ENCODE data around the gene FITM2. TPM values are rescaled to one million over a fixed set of nuclear protein-coding genes. Genes with fewer than 3 reads are reported as not detected.
"Not testable (repeated sequence)": the region's sequence is repeated elsewhere in the genome, so short reads cannot be mapped to it uniquely, and the experiment has no call there.

The FITM2 gene
- total RNA-seq, 2 donors from 2014 or later, result 7.0 to 17.1 TPM

DNA sequence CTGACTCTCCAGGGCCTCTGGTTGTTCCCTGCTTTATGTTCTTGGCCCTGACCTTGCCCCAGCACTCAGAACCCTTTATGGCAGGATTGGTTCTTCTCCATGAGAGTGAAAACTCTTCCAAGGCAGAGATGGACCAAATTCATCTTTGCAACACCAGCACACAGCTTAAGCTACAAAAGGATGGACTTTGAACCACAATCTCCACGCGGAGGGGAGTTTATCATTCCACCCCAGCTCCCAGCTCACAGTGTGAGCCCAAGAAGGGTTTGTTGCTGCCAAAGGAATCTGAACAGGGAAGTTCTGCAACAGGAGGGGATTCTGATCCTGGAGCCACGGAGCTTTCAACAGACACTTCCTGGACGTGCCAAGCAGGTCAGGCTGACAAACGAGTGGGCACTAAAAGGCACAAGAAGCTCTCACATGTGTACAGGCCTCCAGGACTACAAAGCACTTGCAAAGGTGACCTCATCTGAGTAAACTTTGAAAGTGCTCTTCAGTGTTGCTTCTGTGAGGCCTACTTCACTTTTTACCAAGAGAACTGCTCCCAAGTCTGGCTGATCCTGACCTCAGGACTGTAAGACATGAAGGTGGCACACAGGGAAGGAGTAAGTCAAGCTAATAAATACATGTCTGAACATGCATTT is 8.9 kb downstream of the FITM2 start:
- Histone ChIP-seq H3K36me3 (replicated peaks in 1 of 2; ENCODE audit: insufficient read depth in 1 of 2, low read depth in 2 of 2) (no peaks in the 10 kb centered on the region), H3K9me3 (no peaks in the 10 kb centered on the region), H3K4me3 (no peak overlapping the region), H3K27ac (peak overlapping the region in 3 of 4 donors; percentile 43 to 64 (median 49)), H3K4me1 (peaks cover 43% of the 10 kb centered on the region), H3K27me3 (no peaks in the 10 kb centered on the region)
- intact Hi-C loops (cut with DNase I), result no loop called here
- no peak for TF ChIP-seq POLR2A (IDR thresholded peaks at IDR 0.05)
- TF ChIP-seq, protein P1, sequence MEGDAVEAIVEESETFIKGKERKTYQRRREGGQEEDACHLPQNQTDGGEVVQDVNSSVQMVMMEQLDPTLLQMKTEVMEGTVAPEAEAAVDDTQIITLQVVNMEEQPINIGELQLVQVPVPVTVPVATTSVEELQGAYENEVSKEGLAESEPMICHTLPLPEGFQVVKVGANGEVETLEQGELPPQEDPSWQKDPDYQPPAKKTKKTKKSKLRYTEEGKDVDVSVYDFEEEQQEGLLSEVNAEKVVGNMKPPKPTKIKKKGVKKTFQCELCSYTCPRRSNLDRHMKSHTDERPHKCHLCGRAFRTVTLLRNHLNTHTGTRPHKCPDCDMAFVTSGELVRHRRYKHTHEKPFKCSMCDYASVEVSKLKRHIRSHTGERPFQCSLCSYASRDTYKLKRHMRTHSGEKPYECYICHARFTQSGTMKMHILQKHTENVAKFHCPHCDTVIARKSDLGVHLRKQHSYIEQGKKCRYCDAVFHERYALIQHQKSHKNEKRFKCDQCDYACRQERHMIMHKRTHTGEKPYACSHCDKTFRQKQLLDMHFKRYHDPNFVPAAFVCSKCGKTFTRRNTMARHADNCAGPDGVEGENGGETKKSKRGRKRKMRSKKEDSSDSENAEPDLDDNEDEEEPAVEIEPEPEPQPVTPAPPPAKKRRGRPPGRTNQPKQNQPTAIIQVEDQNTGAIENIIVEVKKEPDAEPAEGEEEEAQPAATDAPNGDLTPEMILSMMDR (IDR thresholded peaks at IDR 0.05), result no peak
- DNase-seq (peak; percentile 25 to 38 (median 28)), ATAC-seq (peak; percentile 72)
- 20% methylated on average over 4 to 5 of the region's 5 CpGs for WGBS, 2 donors

GRCh38 chr20:44301285-44301684 is 9.7 kb downstream of the FITM2 start:
- Histone ChIP-seq H3K36me3 (replicated peaks in 1 of 2; ENCODE audit: insufficient read depth in 1 of 2, low read depth in 2 of 2) (no peaks in the 10 kb centered on the region), H3K27me3 (no peaks in the 10 kb centered on the region), H3K9me3 (no peaks in the 10 kb centered on the region), H3K27ac (no peak overlapping the region), H3K4me1 (peaks cover 35% of the 10 kb centered on the region), H3K4me3 (no peak overlapping the region)
- TF ChIP-seq POLR2A (IDR thresholded peaks at IDR 0.05), result no peak
- TF ChIP-seq, protein P1 (IDR thresholded peaks at IDR 0.05), result no peak
- ATAC-seq (no peak), DNase-seq (no peak)
- intact Hi-C loops (cut with DNase I), result no loop called here

DNA sequence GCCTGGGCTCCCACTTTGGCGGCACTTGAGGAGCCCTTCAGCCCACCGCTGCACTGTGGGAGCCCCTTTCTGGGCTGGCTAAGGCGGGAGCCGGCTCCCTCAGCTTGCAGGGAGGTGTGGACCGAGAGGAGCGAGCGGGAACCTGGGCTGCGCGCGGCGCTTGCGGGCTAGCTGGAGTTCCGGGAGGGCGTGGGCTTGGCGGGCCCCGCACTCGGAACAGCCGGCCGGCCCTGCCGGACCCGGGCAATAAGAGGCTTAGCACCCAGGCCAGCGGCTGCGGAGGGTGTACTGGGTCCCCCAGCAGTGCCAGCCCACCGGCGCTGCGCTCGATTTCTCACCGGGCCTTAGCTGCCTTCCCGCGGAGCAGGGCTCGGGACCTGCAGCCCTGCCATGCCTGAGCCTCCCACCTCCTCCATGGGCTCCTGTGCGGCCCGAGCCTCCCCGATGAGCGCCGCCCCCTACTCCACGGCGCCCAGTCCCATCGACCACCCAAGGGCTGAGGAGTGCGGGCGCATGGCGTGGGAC is 11.9 kb downstream of the FITM2 start:
- H3K27me3 ChIP-seq; H3K4me3 ChIP-seq; ATAC-seq; H3K9me3 ChIP-seq; H3K36me3 ChIP-seq (replicated peaks in 1 of 2; ENCODE audit: insufficient read depth in 1 of 2, low read depth in 2 of 2); H3K27ac ChIP-seq; intact Hi-C loops (cut with DNase I); DNase-seq: not testable (repeated sequence)
- 96% methylated on average over 26 of the region's 42 CpGs; no CpG with 5 or more reads in 1 of the 2 donors for WGBS, 2 donors
- peaks cover 13% of the 10 kb centered on the region for H3K4me1 ChIP-seq

GRCh38 chr20:44297721-44298120 is 13.3 kb downstream of the FITM2 start:
- WGBS, 2 donors, result 90 to 94% methylated on average over 4 of the region's 4 CpGs
- no peaks in the 10 kb centered on the region for H3K36me3 ChIP-seq (replicated peaks in 1 of 2; ENCODE audit: insufficient read depth in 1 of 2, low read depth in 2 of 2)
- H3K9me3 ChIP-seq, result no peaks in the 10 kb centered on the region
- H3K4me3 ChIP-seq, result no peak overlapping the region
- TF ChIP-seq, protein P1 (IDR thresholded peaks at IDR 0.05), result no peak
- no peak for TF ChIP-seq POLR2A (IDR thresholded peaks at IDR 0.05)
- no peak for ATAC-seq
- peaks cover 11% of the 10 kb centered on the region for H3K4me1 ChIP-seq
- no peaks in the 10 kb centered on the region for H3K27me3 ChIP-seq
- intact Hi-C loops (cut with DNase I), result no loop called here
- DNase-seq, result no peak
- H3K27ac ChIP-seq, result no peak overlapping the region

DNA sequence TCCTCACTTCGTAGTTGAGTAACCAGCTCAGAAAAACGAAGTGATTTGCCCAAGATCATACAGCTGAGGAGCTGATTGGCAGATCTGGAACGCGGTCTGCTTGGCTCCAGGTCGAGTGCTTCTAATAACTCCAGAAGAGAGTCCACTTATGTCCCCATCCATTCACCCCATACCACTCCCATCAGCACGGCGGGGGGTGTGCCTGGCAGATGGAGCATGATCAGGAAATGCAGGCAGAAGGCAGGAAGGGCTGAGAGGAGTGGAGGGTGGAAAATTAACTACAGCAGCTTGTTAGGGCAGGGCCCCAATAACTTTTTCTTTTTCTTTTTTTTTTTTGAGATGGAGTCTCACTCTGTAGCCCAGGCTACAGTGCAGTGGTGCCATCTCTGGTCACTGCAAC is 15.0 kb downstream of the FITM2 start:
- no peak overlapping the region for H3K27ac ChIP-seq
- no peaks in the 10 kb centered on the region for H3K4me1 ChIP-seq
- 78 to 86% methylated on average over 7 of the region's 7 CpGs for WGBS, 2 donors
- DNase-seq (no peak), ATAC-seq (no peak)
- no peaks in the 10 kb centered on the region for H3K9me3 ChIP-seq
- H3K36me3 ChIP-seq (replicated peaks in 1 of 2; ENCODE audit: insufficient read depth in 1 of 2, low read depth in 2 of 2), result no peaks in the 10 kb centered on the region
- TF ChIP-seq, protein P1 (IDR thresholded peaks at IDR 0.05), result no peak
- TF ChIP-seq POLR2A (IDR thresholded peaks at IDR 0.05), result no peak
- H3K27me3 ChIP-seq, result no peaks in the 10 kb centered on the region
- intact Hi-C loops (cut with DNase I), result no loop called here
- no peak overlapping the region for H3K4me3 ChIP-seq
